Gastroesophageal sphincter (tissue), 4 donors: ENCODE measurements around the gene CEBPG. TPM values are rescaled to one million over a fixed set of nuclear protein-coding genes. Genes with fewer than 3 reads are reported as not detected.

Source experiments
- ATAC-seq: fragments of 150-250 bp; one replicate; pipeline ENCODE4 v1.9.1; 2016; ENCODE audit warnings: mild to moderate bottlenecking, moderate library complexity
- H3K27ac ChIP-seq, 4 donors: fragments of 200-600 bp; sonication (generic) in 3 of 4; 1 replicate in 3 of 4; 2 replicates in 1 of 4; pipeline ENCODE4 v1.5.1; 2016 to 2019
- H3K27me3 ChIP-seq: fragments of 200-600 bp; sonication (generic); one replicate; pipeline ENCODE4 v1.5.1; 2019
- H3K36me3 ChIP-seq, 2 donors: fragments of 200-600 bp; sonication (generic); one replicate each; pipeline ENCODE4 v1.5.1; 2019; ENCODE audit warnings: control low read depth in 1 of 2
- H3K4me1 ChIP-seq, 3 donors: fragments of 200-600 bp; sonication (generic); 1 replicate in 2 of 3; 2 replicates in 1 of 3; pipeline ENCODE4 v1.5.1; 2016 to 2019; ENCODE audit warnings: control low read depth in 2 of 3
- H3K4me3 ChIP-seq, 2 donors: fragments of 200-600 bp; sonication (generic); one replicate each; pipeline ENCODE4 v1.5.1; 2019; ENCODE audit warnings: mild to moderate bottlenecking in 1 of 2, moderate library complexity in 1 of 2
- H3K9me3 ChIP-seq, 3 donors: fragments of 200-600 bp; sonication (generic); one replicate each; pipeline ENCODE4 v1.5.1; 2017 to 2019; ENCODE audit warnings: control low read depth in 2 of 3
- CTCF ChIP-seq, 4 experiments: fragments of 200-600 bp in 2 of 4; fragments of 450-650 bp in 2 of 4; sonication (generic) in 1 of 4; IDR thresholded peaks; one replicate each; pipeline ENCODE4 v1.5.1; 2017 to 2019; ENCODE audit warnings: antibody characterized with exemption in 4 of 4, mild to moderate bottlenecking in 2 of 4, moderate library complexity in 2 of 4
- EP300 ChIP-seq: sonication (generic); formaldehyde crosslinking; IDR thresholded peaks from one replicate; pipeline ENCODE4 v1.6.1; 2017; ENCODE audit warnings: antibody characterized with exemption, mild to moderate bottlenecking
- POLR2A ChIP-seq, 2 donors: fragments of 450-650 bp; IDR thresholded peaks; one replicate each; pipeline ENCODE4 v1.6.1; 2017; ENCODE audit warnings: antibody characterized with exemption in 2 of 2, mild to moderate bottlenecking in 2 of 2, moderate library complexity in 1 of 2
- POLR2AphosphoS5 ChIP-seq: sonication (generic); formaldehyde crosslinking; IDR thresholded peaks from one replicate; pipeline ENCODE4 v1.6.1; 2017; ENCODE audit warnings: antibody characterized with exemption
- WGBS, 2 donors: methylation state at CpG; one replicate each; pipeline ENCODE4 v1.1.5; 2018; ENCODE audit warnings: low coverage in 1 of 2; 5-methylcytosine and 5-hydroxymethylcytosine counted together
- total RNA-seq, 4 donors: library from RNA; depleted of rRNA; stranded (reverse); fragments of >200 nt; gene quantifications; one replicate each; pipeline ENCODE4 v1.1.0, GENCODE V29; 2016

The CEBPG gene
- total RNA-seq, result 10 to 100 TPM; 23.8 to 34.9 (median 26.2) TPM

- Histone ChIP-seq H3K9me3 (no peaks in the 10 kb centered on the region), H3K27ac (peak within 1 kb of the TSS; percentile 77 to 100 (median 99)), H3K27me3 (no peaks in the 10 kb centered on the region), H3K36me3 (no peaks in the 10 kb centered on the region), H3K4me1 (peaks cover 0 to 48% (median 22%) of the 10 kb centered on the region in 3 donors), H3K4me3 (peak within 1 kb of the TSS; percentile 67 to 98)
- peak; percentile 99 for ATAC-seq
- WGBS, 2 donors, result no CpG with 5 or more reads among the region's 118 CpGs
- peak; percentile 92 for TF ChIP-seq POLR2A (IDR thresholded peaks at IDR 0.05)
- TF ChIP-seq POLR2AphosphoS5, result peak; percentile 71
- TF ChIP-seq CTCF (IDR thresholded peaks at IDR 0.05), result peak in 2 of 4 experiments; percentile 44 to 53
- no peak for TF ChIP-seq EP300
These were observed at the start of gene CEBPG for GRCh38 chr19:33373453-33374235. Gene CEBPG (plus strand): TSS chr19:33373709. CDS start chr19:33379240, 5,531 bp downstream.

GRCh38 chr19:33324628-33325027, 48.9 kb upstream of the CEBPG start:
- WGBS, 2 donors, result 93% methylated on average over 3 of the region's 3 CpGs; no CpG with 5 or more reads in 1 of the 2 donors
- Histone ChIP-seq H3K27ac (no peak overlapping the region), H3K36me3 (no peaks in the 10 kb centered on the region), H3K4me1 (no peaks in the 10 kb centered on the region), H3K4me3 (no peak overlapping the region), H3K27me3 (peaks cover 17% of the 10 kb centered on the region), H3K9me3 (peaks cover 0 to 20% (median 0%) of the 10 kb centered on the region in 3 donors)
- TF ChIP-seq POLR2AphosphoS5, result no peak
- TF ChIP-seq POLR2A (IDR thresholded peaks at IDR 0.05), result no peak
- TF ChIP-seq CTCF (IDR thresholded peaks at IDR 0.05), result no peak
- no peak for TF ChIP-seq EP300
- ATAC-seq, result no peak

GRCh38 chr19:33325920-33326319, 47.6 kb upstream of the CEBPG start:
- 24 to 37% methylated on average over 3 to 4 of the region's 5 CpGs for WGBS, 2 donors
- no peaks in the 10 kb centered on the region for H3K4me1 ChIP-seq
- ATAC-seq, result peak; percentile 83
- H3K27ac ChIP-seq, result no peak overlapping the region
- no peak overlapping the region for H3K4me3 ChIP-seq
- H3K27me3 ChIP-seq, result peaks cover 21% of the 10 kb centered on the region
- peaks cover 0 to 20% (median 0%) of the 10 kb centered on the region in 3 donors for H3K9me3 ChIP-seq
- TF ChIP-seq POLR2A (IDR thresholded peaks at IDR 0.05) (no peak), POLR2AphosphoS5 (no peak), EP300 (no peak), CTCF (IDR thresholded peaks at IDR 0.05) (no peak)
- no peaks in the 10 kb centered on the region for H3K36me3 ChIP-seq

GRCh38 chr19:33329060-33329459, 44.4 kb upstream of the CEBPG start:
- no peak for ATAC-seq
- H3K27me3 ChIP-seq, result peaks cover 21% of the 10 kb centered on the region
- TF ChIP-seq POLR2AphosphoS5 (no peak), CTCF (IDR thresholded peaks at IDR 0.05) (no peak), EP300 (no peak), POLR2A (IDR thresholded peaks at IDR 0.05) (no peak)
- H3K27ac ChIP-seq, result no peak overlapping the region
- H3K9me3 ChIP-seq, result peaks cover 0 to 9% (median 0%) of the 10 kb centered on the region in 3 donors
- H3K4me3 ChIP-seq, result no peak overlapping the region
- WGBS, 2 donors, result 63 to 67% methylated on average over 2 to 8 of the region's 8 CpGs
- H3K36me3 ChIP-seq, result no peaks in the 10 kb centered on the region
- H3K4me1 ChIP-seq, result no peaks in the 10 kb centered on the region

GRCh38 chr19:33329736-33330135, 43.8 kb upstream of the CEBPG start:
- peaks cover 21% of the 10 kb centered on the region for H3K27me3 ChIP-seq
- H3K27ac ChIP-seq, result no peak overlapping the region
- TF ChIP-seq POLR2AphosphoS5, result no peak
- no peak for TF ChIP-seq POLR2A (IDR thresholded peaks at IDR 0.05)
- no peak for TF ChIP-seq CTCF (IDR thresholded peaks at IDR 0.05)
- no peak for TF ChIP-seq EP300
- no peak for ATAC-seq
- H3K9me3 ChIP-seq, result peaks cover 0 to 9% (median 0%) of the 10 kb centered on the region in 3 donors
- no peak overlapping the region for H3K4me3 ChIP-seq
- no peaks in the 10 kb centered on the region for H3K4me1 ChIP-seq
- H3K36me3 ChIP-seq, result no peaks in the 10 kb centered on the region
- 67 to 82% methylated on average over 3 of the region's 4 CpGs for WGBS, 2 donors
